Activated naive CD4-positive, alpha-beta T cell treated with Interleukin-2 at 50 U/mL for 16 hours (primary cell): ENCODE measurements around the gene POLR3A.
A peak's percentile ranks its signal among the peaks of the same experiment; 100 is the strongest.

Experiments used
- DNase-seq: peaks from one replicate; pipeline ENCODE4 v3.0.0-alpha.2; 2020

Gene POLR3A

DNA sequence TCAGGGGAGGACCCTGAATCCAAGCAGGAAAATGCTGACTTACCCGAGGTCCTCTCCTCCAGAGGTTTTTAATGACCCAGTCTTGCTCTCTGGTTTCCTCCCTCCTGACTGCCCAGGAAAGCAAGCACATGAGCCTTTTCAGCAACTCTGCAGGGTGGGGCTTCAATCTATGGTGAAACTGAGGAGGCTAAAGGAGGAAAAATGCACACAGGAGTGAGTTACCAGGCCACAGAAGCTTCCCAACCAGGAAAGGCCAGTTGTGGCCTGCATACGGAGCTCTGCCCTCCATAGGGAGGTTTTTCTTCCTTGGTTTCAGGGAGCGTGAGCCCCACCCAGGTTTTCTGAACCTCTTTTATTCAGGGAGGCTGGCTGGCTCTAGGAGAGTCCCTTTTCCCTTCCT is 88.7 kb downstream of the POLR3A start:
- no peak for DNase-seq

DNA sequence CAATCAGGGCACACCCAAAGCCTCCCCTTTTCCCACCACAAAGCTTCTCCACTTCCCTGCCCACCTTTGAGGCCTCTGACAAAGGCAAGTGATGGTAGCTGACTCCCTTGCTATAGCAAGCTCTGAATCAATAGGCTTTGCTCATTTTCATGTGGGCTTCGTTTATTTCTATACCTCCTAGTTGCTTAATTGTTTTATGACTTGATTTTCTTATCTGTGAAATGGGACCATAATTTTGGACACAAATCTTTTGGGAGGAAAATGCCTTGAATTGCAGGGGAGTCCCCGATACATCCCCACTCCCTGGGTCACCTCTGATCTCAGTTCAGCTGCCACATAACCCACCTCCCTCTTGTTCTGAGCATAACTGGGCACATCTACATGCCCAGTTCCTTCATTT is 89.1 kb downstream of the POLR3A start:
- DNase-seq: no peak

DNA sequence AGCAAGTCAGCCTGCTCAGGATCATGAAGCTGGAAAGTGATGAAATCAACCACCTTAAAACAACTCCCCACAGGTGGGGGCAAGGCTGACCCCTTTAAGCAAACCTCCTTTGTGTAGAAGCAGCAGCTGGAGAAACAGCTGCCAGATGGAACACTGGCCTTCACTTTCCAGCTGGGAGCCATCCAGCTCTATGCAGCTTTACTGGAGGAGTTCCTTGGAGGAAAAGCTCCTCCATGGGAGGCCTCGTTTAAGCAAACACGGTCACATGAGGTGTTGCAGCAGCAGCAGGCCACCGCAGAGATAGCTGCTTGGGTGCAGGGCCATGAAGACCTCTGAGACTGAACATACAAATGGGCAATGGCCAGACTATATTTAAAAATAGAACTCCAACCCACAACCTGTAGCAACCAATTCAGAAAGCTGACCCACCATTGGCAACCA is 89.7 kb downstream of the POLR3A start:
- no peak for DNase-seq

DNA sequence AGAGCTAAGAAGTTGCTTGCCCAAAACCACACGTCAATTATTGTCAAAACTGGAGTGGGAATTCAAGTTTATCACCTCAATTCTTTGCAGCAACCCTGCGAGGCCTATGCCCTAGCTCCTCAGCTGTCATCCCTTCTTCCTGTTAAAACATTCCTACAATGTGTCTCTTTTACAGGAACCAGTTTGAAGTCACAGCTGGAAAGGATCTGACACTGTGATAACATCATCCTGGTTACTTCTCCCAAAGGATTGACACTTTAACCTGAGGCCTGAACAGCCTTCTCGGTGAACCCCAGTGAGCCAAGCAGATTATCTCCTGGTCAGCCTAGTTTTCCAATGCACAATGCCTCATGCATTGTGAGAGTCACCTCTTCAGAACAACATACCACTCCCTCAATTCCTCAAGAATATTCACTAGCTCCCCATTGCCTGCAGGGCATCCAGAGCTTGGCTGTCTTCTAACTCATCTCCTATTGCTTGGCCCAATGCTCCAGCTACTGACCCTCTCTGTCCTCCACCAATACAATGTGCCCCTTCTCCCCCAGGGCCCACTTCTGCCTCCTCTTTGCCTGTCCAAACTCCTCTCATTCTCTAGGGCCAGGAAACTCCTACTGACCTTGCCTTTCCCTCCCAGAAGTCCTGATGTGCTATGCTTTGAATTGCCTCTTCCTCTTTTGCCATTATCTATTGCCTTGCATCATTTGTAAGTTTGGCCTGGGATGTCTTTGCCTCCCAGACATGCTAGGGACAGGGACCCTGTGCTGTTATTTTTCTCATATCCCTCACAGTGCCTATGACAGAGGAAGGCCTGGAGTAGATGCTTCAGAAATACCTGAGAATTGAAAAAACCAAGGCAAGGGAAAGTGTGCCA is 92.4 kb downstream of the POLR3A start:
- DNase-seq: no peak

DNA sequence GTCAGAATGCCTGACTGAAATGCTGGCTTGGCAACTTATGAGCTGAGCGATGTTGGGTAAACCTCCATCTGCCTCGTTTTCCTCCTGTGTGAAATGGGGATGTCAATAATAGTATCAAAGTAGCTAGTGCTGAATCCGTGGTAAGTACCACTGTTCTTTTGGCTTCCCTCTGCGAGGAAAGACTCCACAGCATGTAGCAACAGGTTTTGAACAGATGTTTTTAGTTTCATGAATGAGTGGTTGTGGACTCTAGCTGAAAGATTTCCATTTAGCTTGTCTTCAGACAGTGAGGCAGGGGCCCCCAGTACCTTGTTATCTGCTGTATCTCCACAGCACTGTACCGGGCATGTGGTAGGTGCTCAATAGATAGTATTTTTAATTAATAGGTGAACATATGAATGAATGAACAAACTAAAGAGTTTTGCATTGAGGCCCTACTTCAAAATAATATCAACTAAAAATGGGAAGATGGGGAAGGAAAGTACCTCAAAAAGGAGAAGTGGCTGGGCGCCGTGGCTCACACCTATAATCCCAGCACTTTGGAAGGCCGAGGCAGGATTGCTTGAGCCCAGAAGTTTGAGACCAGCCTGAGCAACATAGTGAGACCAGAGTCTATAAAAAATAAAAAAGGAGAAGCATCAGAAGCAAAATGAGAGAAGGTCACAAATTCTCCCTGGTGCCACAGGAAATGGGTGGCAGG is 97.1 kb downstream of the POLR3A start:
- DNase-seq: no peak

DNA sequence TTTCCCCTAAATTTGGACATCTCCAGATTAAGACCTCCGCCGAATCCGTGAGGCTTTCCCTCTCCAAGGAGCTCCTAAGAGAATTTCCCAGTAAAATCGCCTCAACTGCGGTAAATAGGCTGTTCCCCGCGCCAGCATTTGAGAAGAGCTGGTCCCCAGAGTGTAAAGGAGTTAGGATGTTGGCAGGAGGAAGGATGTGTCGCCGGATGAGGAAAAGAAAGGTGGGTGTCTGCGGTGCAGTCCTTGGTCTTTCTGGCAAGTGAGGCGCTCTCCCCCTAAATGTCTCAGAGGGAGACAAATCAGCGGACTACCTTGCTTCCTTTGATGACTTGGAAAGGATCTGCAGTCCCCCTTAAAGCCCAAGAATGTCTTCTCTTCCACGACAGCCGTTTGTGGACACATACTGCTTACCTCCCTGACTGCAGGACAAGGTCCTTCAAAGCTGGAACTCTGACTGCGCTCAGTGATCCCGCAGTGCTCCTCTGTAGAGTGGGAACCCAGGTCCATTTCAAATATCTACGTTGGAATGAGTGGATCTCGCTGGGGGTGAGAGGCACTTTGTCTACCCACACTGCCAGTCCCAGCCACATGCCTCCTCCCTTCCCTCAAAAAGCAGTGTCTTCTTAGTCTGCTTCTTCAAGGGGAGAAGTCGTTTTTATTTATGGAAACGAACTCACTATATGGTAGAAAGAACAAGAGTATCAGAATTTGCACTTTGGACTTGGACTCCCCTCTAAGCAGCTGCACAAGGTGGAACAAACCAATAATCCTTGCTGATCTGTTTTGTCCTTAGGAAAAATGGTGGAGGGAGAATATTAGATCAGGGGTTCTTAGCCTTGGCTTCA is 101.7 kb downstream of the POLR3A start:
- no peak for DNase-seq

DNA sequence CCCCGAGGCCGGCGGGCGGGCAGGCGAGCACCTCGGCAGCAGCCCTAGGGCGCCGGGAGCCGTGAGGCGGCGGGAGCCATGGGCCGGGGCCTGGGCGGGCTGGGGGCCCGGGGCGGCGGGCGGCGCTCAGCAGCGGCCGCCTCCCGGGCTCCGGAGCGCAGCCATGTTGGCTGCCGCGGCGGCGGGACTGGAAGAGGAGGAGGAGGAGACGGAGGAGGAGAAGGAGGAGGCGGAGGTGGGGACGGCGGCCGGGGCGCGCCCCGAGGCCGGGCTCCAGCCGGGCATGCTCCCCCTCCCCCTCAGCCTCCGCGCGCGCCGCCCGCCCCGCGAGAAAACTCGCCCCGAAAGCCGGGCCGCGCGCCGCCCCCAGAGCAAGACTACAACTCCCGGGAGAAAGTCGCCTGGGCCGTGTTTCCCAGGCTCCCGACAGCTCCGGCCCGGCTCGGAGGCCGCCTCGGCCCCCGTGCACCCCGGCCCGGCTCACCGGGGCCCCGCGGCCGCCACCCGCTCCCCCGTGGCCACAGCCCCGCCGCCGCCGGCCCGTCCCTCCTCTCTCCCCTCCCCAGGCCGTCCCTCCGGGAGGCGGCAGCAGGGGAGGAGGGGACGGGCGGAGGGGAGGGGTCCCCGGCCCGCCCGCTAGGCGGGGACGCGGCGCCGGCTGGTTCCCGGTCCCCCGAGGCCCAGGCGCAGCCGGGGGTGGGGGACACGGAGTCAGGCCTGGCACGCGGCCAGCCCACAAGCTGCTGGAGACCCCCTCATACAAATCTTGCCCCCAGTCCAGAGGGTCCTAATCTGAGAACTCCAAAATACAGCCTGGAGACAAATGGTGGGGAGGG is 102.5 kb downstream of the POLR3A start, which contains the start of gene DLG5:
Gene DLG5, minus strand, starts transcription at position 190 of the 836 bp plus-strand sequence. CDS start 235 bp downstream, outside the sequence.
- peak; percentile 4 for DNase-seq

DNA sequence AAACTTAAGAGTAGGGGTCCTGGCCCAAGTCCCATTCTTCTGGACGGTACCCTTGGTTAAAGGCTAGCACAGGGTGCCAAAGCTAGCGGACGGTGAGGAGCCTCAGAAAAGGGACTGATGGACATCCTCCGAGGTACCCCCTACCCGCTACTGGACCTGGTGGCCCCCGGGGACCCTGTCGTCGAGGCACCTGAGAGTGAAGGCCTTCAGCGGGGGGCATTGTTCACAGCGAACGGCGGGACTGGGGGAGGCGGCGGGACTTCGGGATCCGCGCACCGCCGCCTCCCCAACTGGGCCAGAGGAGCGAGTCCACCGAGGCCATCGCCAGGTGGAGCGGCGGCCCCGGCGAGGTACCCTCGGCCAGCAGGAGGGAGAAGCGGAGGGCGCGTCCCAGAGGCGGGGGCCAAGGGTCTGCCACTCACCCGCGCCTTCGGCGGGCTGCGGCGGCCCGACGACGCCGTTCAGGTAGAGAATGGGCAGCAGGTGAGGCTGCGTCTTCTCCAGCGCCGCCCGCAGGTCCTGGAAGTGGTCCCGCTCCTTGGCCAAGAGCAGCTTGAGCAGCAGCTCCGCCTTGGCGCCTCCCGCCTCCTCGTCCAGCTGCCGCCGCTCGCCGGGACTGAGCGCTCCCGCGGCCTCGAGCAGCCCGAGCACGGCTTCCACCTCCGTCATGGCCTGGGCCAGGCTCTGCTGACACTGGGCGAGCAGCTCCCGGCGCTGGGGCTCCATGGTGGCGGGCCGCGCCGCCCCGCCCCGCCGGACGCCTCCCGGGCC is 103.3 kb downstream of the POLR3A start:
- DNase-seq: peak; percentile 12

DNA sequence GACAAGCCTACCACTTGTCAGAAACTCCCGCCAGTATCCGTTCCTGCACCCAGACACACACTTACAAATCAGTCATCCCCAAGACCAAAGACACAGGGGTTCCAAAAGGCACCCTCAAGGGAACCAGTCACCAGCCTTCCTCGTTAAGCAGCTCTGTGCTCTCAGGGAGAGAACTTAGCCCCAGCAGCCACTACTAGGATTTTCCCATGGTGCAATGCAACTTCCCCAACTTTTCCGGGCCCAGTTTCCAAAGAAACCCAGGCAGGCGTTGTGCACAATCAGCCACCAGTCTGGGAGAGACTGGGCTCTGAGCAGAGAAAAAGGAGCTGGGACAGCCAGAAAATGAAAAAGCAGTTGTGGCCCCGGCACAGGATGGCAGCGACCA is 103.9 kb downstream of the POLR3A start:
- DNase-seq: no peak

DNA sequence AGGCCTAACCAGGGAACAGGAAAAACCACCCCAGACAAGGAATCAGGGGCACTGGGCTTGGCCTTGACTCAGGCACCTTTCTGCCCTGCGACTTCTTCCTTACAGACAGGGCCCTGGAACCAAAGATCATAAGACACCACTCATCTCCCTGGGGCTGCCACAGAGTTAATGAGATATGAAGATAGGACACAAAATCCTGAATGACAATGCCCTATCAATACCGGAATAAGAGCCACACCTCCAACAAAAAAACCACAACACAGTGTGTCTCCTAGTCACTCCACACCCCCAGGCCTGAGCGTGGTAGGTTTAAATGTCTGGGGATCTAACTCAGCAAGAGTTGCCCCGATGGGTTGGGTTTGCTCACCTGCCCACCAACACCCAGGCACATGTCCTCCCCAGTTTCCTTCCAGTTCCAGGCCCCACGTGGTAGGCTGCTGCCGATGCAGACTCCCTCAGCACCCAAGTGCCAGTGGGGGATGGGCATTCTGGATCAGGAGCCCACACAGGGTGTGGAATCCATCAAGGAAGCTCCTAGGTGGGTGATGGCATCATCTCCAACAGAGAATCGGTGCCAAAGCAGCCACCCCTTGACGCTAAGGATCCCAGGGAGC is 106.6 kb downstream of the POLR3A start:
- DNase-seq: no peak

DNA sequence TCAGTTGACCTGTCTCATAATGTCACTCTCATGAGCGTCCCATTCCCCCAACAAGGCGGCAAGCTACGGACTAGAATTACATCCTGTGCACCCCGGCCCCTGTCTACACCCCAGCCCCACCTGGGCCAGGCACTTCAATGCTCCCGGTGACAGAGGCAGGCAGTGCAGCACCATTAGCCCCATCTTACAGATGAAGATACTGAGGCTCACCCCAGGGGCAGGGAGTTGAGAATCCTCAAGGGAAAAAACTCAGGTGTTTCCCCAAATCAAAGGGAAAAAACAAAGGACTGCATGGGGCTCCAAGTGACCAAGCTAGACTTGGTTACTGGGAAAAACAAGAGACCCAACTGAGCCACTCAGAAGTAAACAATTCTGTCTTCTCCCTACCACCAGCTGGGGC is 107.3 kb downstream of the POLR3A start:
- no peak for DNase-seq

DNA sequence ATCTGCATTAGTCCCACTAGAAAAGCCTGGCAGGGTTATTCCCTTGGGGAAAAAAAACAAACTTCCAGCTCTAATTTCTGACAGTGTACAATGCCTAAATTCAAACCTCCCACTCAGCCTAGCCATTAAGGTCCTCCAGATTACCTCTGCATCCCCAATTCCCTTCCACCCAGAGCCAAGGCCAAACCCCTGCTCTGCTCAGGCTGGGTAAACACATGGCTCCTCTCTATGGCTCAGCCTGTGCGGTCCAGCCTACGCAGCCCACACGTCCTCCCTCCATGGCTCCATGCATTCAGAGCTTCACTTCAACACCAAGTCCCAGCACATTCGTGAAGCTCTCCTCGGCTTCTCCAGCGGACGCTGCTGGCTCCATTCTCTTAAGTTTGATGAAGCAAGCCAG is 107.9 kb downstream of the POLR3A start:
- no peak for DNase-seq

DNA sequence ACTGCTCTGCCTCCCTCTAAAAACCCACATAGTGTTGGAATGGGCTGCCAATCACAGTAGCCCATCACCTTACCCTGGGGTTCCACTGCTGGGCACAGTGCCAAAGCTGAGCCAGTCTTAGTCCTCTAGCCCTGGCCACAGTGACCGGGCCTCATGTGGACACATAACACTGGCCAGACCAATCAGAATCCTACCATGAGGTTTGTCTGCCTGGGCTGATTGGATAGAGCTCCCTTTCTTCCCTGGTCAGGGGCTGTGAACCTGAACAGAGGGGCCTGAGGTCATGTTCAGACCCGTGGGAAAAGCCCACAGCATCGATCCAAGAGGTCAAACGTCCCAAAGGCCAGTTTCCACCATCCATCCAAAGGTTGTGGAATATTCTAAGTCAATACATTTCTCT is 108.8 kb downstream of the POLR3A start:
- DNase-seq: no peak

DNA sequence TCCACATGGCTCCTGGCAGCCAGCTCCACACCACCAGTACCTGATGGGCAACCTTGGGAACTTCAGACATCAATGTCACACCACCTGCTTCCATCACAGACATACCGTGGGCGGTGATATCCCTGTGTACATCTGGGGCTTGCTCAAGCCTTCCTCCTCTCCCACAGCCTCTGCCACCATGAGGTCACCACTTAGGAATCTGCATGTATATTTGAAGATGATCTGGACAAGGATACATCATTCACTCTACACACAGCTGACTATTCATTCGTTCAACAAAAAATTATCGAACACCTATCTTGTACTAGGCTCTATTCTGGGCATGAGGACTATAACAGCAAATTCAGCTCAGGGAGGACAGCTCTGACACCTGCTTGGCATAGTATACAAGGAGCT is 109.6 kb downstream of the POLR3A start:
- DNase-seq: no peak
